Muscle of leg (tissue), 11 donors: ENCODE measurements around the gene CCDC195. TPM values are rescaled to one million over a fixed set of nuclear protein-coding genes. Genes with fewer than 3 reads are reported as not detected.
"Not testable (repeated sequence)": the region's sequence is repeated elsewhere in the genome, so short reads cannot be mapped to it uniquely, and the experiment has no call there.

Experiments used
- DNase-seq: peaks from one replicate; pipeline ENCODE4 v3.0.0; 2013
- H3K27ac ChIP-seq: one replicate; pipeline ENCODE4 v1.5.1; 2013; ENCODE audit warnings: mild to moderate bottlenecking, low read length, control low read depth
- H3K27me3 ChIP-seq: one replicate; pipeline ENCODE4 v1.6.1; 2013; ENCODE audit warnings: low read length; ENCODE audit not compliant: control insufficient read depth, insufficient read depth
- H3K36me3 ChIP-seq: one replicate; pipeline ENCODE4 v1.6.1; 2013; ENCODE audit warnings: low read length; ENCODE audit not compliant: control insufficient read depth, insufficient read depth
- H3K4me1 ChIP-seq: one replicate; pipeline ENCODE4 v1.6.1; 2013; ENCODE audit warnings: low read length; ENCODE audit not compliant: control insufficient read depth, insufficient read depth
- H3K4me3 ChIP-seq: one replicate; pipeline ENCODE4 v1.5.1; 2013; ENCODE audit warnings: low read length, control low read depth
- H3K9me3 ChIP-seq: replicated peaks from 2 replicates; pipeline ENCODE4 v1.6.1; 2013; ENCODE audit warnings: low read depth, low read length; ENCODE audit not compliant: control insufficient read depth
- WGBS: methylation state at CpG from one replicate; pipeline ENCODE4 v1.1.5; 2013; ENCODE audit warnings: missing lambda C conversion rate; ENCODE audit not compliant: insufficient coverage; 5-methylcytosine and 5-hydroxymethylcytosine counted together
- polyA plus RNA-seq, 8 donors: library from polyadenylated mRNA; unstranded; fragments of 120-200 nt; gene quantifications; one replicate each; pipeline versions ENCODE4 v1.2.1 to v1.2.3, GENCODE V29; 2013; ENCODE audit warnings: inconsistent platforms in 1 of 8, low replicate concordance in 1 of 8; ENCODE audit not compliant: insufficient read length in 8 of 8, insufficient read depth in 1 of 8
- total RNA-seq: library from RNA; stranded (reverse); fragments of 120-200 nt; gene quantifications from one replicate; pipeline ENCODE4 v1.2.4, GENCODE V29; 2013

Gene CCDC195
- total and polyA plus RNA-seq, 9 donors = 0.20 to 0.54 (median 0.32) TPM; not detected in 5

GRCh38 chr2:224668123-224668909, 47.8 kb downstream of the CCDC195 start:
- H3K4me3 ChIP-seq = no peak overlapping the region
- H3K9me3 ChIP-seq = peaks cover 2% of the 10 kb centered on the region
- 81% methylated on average over 7 of the region's 12 CpGs for WGBS
- H3K4me1 ChIP-seq = no peaks in the 10 kb centered on the region
- no peak for DNase-seq
- no peaks in the 10 kb centered on the region for H3K36me3 ChIP-seq
- no peak overlapping the region for H3K27ac ChIP-seq
- H3K27me3 ChIP-seq = no peaks in the 10 kb centered on the region

GRCh38 chr2:224666951-224667553, 49.1 kb downstream of the CCDC195 start:
- no peaks in the 10 kb centered on the region for H3K4me1 ChIP-seq
- no peak overlapping the region for H3K4me3 ChIP-seq

GRCh38 chr2:224663322-224663721, 52.8 kb downstream of the CCDC195 start:
- WGBS = no CpG with 5 or more reads among the region's 2 CpGs
- not testable (repeated sequence) for H3K27me3 ChIP-seq, H3K9me3 ChIP-seq, H3K36me3 ChIP-seq, H3K27ac ChIP-seq, H3K4me1 ChIP-seq, H3K4me3 ChIP-seq, DNase-seq

More at GRCh38 chr2:224666951-224667553, 49.1 kb downstream of the CCDC195 start:
- WGBS = no CpG with 5 or more reads among the region's 2 CpGs
- no peak for DNase-seq
- no peaks in the 10 kb centered on the region for H3K27me3 ChIP-seq
- H3K27ac ChIP-seq = no peak overlapping the region
- no peaks in the 10 kb centered on the region for H3K36me3 ChIP-seq
- no peaks in the 10 kb centered on the region for H3K9me3 ChIP-seq

GRCh38 chr2:224661708-224662107, 54.5 kb downstream of the CCDC195 start:
- H3K27ac ChIP-seq, H3K4me3 ChIP-seq, H3K36me3 ChIP-seq, H3K9me3 ChIP-seq, DNase-seq, H3K4me1 ChIP-seq, H3K27me3 ChIP-seq: not testable (repeated sequence)
- WGBS = 91% methylated on average over 3 of the region's 5 CpGs

- WGBS = 78% methylated on average over 2 of the region's 6 CpGs
- Histone ChIP-seq H3K27ac (no peak overlapping the region), H3K4me3 (no peak overlapping the region), H3K36me3 (no peaks in the 10 kb centered on the region), H3K4me1 (no peaks in the 10 kb centered on the region), H3K9me3 (no peaks in the 10 kb centered on the region), H3K27me3 (no peaks in the 10 kb centered on the region)
- no peak for DNase-seq
Observed at GRCh38 chr2:224659714-224660113, 56.5 kb downstream of the CCDC195 start.

GRCh38 chr2:224658780-224659405, 57.3 kb downstream of the CCDC195 start:
- no peak overlapping the region for H3K27ac ChIP-seq
- H3K9me3 ChIP-seq = no peaks in the 10 kb centered on the region
- no peaks in the 10 kb centered on the region for H3K4me1 ChIP-seq
- no peak for DNase-seq
- H3K36me3 ChIP-seq = no peaks in the 10 kb centered on the region
- H3K27me3 ChIP-seq = no peaks in the 10 kb centered on the region
- no peak overlapping the region for H3K4me3 ChIP-seq

GRCh38 chr2:224657349-224657748, 58.8 kb downstream of the CCDC195 start:
- no peak overlapping the region for H3K27ac ChIP-seq
- H3K4me3 ChIP-seq = no peak overlapping the region
- no peaks in the 10 kb centered on the region for H3K9me3 ChIP-seq
- 91% methylated on average over 4 of the region's 5 CpGs for WGBS
- no peaks in the 10 kb centered on the region for H3K4me1 ChIP-seq
- DNase-seq = no peak
- no peaks in the 10 kb centered on the region for H3K36me3 ChIP-seq
- no peaks in the 10 kb centered on the region for H3K27me3 ChIP-seq

GRCh38 chr2:224655006-224655537, 61.1 kb downstream of the CCDC195 start:
- WGBS = 95% methylated on average over 20 of the region's 26 CpGs
- no peaks in the 10 kb centered on the region for H3K4me1 ChIP-seq
- H3K4me3 ChIP-seq = no peak overlapping the region
- H3K27me3 ChIP-seq = no peaks in the 10 kb centered on the region
- no peaks in the 10 kb centered on the region for H3K36me3 ChIP-seq
- no peak overlapping the region for H3K27ac ChIP-seq
- H3K9me3 ChIP-seq = no peaks in the 10 kb centered on the region
- DNase-seq = no peak
